HG03097 (cell line): ENCODE data around the gene CUL2.
"Not testable (repeated sequence)": the region's sequence is repeated elsewhere in the genome, so short reads cannot be mapped to it uniquely, and the experiment has no call there.

Experiments
- ATAC-seq: cut with Tn5 transposase; IDR thresholded peaks from one replicate; pipeline ENCODE4 v1.9.1; 2021; ENCODE audit not compliant: unreplicated experiment, low FRiP score

Gene CUL2

DNA sequence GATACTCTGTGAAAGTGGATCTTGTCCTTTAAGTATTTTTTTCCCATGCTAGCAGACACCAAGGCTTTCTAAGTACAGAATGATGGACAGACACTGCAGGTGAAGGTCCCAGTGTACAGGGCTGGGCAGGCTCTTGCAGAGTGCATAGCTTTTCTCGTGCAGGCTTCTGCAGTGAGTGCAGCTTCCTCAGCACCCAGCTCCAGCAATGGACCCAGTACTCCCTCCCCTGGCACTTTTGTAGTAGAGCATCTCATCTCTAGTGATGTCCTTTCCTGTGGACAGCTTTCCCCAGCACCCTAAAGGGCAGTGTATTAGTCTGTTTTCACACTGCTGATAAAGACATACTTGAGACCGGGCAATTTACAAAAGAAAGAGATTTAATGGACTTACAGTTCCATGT is 104.3 kb downstream of the CUL2 start:
- no peak for ATAC-seq

DNA sequence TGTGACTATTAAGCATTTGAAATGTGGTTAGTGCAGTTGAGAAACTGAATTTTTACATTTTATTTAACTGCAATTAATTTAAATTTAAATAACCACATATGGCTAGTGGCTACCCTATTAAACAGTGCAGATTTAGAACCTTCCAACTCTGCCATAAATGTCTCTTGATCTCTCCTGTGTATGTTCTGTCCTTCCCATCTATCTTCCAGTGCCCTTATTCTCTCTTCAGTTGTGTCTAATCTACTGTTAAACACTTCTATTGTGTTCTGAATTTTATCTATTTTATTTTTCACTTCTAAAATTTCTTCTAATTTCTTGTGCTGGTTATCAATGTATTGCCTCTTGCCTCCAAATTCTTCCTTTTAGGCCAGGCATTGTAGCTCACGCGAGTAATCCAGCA is 105.0 kb downstream of the CUL2 start:
- no peak for ATAC-seq

DNA sequence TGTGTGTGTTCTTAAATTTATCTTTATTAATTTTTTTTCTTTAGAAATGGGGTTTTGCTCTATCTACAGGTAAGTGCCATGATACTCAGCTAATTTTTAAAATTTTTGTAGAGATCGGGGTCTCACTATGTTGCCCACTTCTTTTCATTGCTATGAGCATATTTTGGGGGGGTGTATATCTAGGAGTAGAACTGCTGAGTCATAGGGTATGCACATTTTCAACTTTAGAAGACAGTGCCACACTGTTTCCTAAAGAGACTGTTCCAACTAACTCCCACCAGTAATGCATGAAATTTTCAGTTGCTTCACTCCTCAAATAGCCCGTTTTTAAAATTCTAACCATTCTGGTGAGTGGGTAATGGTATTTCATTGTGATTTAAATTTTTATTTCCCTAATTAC is 108.3 kb downstream of the CUL2 start:
- no peak for ATAC-seq

DNA sequence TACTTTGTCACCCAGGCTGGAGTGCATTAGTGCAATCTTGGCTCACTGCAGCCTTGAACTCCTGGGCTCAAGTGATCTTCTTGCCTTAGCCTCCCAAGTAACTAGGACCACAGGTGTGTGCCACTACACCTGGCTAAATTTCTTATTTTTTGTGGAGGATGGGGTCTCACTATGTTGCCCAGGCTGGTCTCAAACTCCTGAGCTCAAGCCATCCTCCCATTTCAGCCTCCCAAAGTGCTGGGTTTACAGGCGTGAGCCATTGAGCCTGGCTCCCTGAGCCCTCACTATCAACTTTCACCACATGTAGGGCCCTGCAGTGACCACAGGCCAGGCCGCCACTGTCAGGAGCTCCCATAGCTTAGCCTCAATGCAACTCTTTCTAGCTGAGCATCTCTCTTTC is 110.2 kb downstream of the CUL2 start:
- ATAC-seq, result no peak

DNA sequence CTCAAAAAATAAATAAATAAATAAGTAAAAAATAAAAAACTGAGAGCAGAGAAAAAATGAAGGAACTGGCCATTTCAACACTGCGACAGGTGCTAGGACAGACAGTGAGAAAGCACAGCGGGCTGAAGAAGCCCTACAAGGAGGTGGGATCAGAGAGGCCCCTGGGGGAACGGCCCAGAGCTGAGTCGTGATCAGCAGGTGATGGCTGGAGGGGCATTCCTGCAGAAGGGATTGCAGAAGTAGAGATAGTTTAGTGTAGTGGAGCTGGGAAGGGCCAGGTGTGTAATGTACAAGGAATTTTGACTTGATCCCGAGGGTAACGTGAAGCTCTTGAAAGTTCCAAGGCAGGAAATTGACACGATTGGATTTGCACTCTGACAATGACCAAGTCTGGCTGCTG is 112.1 kb downstream of the CUL2 start:
- ATAC-seq, result no peak

DNA sequence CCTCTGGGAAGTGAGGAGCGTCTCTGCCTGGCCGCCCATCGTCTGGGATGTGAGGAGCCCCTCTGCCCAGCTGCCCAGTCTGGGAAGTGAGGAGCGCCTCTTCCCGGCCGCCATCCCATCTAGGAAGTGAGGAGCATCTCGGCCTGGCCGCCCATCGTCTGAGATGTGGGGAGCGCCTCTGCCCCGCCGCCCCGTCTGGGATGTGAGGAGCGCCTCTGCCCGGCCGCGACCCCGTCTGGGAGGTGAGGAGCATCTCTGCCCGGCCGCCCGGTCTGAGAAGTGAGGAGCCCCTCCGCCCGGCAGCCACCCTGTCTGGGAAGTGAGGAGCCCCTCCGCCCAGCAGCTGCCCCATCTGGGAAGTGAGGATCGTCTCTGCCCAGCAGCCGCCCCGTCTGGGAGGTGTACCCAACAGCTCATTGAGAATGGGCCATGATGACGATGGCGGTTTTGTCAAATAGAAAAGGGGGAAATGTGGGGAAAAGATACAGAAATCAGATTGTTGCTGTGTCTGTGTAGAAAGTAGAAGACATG is 113.7 kb downstream of the CUL2 start:
- not testable (repeated sequence) for ATAC-seq

DNA sequence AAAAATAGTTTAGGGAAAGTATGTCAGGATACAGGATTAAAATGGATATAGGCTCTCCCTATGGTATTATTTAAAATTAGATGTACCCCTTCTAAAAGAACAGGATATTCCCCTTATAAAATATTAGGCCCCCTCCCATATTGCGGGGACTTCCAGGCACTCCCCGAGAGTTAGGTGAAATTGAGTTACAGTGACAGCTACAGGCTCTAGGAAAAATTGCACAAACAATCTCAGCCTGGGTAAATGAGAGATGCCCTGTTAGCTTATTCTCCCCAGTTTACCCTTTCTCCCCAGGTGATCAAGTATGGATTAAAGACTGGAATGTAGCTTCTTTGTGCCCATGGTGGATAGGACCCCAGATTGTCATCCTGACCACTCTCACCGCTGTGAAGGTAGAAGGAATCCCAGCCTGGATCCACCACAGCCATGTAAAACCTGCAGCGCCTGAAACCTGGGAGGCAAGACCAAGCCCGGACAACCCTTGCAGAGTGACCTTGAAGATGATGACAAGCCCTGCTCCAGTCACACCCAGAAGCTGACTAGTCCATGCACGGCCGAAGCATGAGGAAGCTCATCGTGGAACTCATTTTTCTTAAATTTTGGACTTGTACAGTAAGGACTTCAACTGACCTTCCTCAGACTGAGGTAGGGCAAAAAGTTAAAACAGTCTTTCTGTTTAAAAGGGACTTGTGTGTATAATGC is 115.6 kb downstream of the CUL2 start:
- not testable (repeated sequence) for ATAC-seq

DNA sequence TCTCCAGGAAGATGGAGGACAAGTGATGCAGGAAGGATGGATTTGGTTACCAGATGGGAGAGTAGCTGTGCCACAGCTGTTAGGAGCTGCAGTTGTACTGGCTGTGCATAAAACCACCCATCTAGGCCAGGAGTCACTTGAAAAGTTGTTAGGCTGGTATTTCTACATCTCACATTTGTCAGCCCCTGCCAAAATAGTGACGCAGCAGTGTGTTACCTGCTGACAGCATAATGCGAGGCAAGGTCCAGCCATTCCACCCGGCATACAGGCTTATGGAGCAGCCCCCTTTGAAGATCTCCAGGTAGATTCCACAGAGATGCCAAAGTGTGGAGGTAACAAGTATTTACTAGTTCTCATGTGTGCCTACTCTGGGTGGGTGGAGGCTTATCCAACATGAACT is 116.4 kb downstream of the CUL2 start:
- not testable (repeated sequence) for ATAC-seq

DNA sequence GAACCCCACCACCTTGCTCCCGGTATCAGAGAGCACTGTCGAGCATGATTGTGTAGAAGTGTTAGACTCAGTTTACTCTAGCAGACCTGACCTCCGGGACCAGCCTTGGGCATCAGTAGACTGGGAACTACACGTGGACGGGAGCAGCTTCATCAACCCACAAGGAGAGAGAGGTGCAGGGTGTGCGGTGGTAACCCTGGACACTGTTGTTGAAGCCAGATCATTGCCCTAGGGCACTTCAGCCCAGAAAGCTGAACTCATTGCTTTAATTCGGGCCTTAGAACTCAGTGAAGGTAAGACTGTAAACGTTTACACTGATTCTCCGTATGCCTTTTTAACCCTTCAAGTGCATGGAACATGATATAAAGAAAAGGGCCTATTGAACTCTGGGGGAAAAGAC is 117.0 kb downstream of the CUL2 start:
- ATAC-seq, result not testable (repeated sequence)

DNA sequence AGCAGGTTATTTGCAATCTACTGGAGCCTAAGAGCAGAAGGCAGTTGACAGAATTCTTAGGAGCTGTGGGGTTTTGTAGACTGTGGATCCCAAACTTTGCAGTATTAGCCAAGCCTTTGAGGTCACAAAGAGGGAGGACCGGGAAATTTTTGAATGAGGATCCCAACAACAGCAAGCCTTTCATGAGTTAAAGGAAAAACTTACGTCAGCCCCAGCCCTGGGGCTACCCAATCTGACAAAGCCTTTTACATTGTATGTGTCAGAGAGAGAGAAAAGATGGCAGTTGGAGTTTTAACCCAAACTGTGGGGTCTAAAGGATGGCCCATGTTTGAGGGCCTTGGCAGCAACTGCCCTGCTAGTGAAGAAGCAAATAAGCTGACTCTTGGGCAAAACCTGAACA is 117.5 kb downstream of the CUL2 start:
- ATAC-seq, result not testable (repeated sequence)

DNA sequence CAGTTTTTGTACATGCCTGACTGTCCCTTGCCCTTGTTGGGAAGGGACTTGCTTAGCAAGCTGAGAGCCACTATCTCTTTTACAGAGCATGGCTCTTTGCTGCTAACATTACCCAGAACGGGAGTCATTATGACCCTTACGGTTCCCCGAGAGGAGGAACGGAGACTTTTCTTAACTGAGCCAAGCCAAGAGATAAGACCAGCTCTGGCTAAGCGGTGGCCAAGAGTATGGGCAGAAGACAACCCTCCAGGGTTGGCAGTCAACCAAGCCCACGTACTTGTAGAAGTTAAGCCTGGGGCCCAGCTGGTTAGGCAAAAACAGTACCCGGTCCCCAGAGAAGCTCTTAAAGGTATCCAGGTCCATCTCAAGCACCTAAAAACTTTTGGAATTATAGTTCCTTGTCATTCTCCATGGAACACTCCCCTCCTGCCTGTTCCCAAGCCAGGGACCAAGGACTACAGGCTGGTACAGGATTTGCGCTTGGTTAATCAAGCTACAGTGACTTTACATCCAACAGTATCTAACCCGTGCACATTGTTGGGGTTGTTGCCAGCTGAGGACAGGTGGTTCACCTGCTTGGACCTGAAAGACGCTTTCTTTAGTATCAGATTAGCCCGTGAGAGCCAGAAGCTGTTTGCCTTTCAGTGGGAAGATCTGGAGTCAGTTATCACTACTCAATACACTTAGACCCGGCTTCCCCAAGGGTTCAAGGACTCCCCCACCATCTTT is 118.4 kb downstream of the CUL2 start:
- not testable (repeated sequence) for ATAC-seq

DNA sequence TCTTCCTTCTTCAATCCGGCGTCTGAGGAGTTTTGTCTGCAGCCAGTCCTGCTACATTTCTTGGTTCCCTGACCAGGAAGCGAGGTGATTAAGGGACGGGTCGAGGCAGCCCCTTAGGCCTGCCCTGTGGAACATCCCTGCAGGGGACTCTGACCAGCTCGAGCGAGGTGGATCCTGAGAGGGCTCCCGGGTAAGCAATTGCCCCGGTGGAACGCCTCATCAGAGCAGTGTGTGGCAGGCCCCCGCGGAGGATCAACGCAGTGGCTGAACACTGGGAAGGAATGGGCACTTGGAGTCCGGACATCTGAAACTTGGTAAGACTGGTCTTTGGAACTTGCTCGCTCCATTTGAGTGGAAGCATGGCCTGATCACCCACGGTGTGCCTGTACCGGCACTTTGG is 121.0 kb downstream of the CUL2 start:
- no peak for ATAC-seq

DNA sequence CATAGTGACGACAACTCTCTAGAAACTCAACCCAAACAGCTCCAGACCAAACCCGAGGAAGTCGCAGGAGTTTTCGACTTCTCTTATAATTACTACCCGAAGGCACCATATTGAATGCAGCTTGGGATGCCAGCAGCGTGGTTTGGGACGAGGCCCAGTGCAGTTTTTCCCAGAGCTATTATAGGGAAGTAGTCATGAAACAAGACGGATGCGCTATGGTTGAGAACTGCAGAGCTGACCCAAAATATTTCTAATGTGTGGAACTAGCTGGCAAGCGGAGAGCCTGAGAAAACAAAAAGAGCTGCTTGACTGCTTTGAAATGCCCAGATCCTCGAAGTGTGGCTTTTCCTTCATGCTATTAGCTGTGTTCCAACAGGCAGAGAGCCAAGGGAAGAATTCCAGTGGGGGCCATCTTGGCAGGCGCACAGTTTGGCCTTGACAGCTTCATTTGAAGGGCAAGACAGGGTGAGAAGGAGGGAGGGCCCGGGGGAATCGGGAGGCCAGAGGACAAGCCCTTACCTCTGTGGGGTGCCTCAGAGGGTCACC is 122.7 kb downstream of the CUL2 start:
- ATAC-seq, result no peak

DNA sequence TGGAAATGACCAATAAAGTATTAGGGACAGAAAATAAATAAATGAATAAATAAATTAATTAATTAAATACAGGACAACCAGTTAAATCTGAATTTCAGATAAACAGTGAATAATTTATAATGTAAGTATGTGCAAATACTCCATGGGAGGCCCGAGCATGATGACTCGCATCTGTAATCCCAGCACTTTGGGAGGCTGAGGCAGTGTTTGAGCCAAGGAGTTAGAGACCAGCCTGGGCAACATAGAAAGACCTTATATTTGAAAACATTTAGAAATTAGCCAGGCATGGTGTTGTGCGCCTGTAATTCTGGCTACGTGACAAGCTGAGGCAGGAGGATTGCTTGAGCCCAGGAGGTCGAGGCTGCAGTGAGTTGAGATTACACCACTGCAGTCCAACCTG is 123.7 kb downstream of the CUL2 start:
- no peak for ATAC-seq

DNA sequence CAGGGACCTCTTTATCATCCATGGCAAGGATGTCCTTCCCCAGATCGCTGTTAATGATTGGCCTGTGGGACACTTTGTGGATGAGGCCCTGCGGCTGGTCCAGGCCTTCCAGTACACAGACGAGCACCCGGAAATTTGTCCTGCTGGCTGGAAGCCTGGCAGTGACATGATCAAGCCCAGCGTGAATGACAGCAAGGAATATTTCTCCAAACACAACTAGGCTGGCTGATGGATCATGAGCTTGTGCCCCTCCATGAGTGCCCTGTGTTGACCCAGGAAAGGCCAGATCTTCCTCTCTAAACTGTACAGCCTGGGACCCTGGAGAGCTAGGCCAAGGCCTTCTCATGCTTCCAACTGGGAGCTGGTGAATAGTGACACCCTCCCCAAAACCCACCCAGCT is 124.1 kb downstream of the CUL2 start:
- no peak for ATAC-seq

DNA sequence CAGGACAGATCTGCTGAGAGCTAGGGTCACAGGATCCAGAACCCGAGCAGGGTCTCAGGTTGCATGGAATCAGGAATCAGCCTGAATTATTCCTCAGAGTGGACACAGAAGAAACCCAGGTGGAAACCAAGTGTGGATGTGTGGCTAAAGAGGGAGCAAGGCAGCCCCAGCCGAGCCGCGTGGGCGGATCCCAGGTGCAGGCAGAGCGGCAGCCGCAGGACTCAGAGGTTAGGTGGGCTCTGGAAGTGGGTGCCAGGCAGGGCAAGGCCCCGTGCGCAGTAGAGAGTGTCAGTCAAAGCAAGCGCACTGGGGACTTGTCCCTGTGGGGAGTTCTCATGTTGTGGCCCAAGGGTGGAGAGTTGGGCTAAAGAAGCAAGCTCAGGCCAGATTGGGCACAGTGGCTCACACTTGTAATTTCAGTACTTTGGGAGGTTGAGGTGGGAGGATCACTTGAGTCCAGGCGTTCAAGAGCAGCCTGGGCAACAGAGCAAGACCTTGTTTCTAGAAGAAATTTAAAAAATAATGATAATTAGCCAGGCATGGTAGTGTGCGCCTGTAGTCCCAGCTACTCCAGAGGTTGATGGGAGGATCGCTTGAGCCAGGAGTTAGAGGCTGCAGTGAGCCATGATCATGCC is 125.9 kb downstream of the CUL2 start:
- no peak for ATAC-seq

DNA sequence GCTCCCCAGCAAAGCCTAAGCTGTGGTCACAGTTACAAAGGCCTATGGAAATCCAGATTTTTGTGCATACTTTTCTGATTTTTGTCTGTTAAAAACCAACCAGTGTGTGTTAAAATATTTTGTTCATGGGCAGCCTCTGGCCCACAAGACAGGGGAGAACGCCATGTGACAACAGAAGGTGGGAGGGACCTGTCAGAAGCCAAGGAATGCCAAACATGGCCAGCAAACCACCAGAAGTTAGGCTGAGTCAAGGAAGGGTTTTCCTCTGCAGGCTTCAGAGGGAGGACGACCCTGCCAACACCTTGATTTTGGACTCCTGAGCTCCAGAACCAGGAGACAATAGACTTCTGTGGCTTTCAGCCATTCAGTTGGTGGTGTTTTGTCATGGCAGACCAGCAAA is 127.3 kb downstream of the CUL2 start:
- no peak for ATAC-seq

DNA sequence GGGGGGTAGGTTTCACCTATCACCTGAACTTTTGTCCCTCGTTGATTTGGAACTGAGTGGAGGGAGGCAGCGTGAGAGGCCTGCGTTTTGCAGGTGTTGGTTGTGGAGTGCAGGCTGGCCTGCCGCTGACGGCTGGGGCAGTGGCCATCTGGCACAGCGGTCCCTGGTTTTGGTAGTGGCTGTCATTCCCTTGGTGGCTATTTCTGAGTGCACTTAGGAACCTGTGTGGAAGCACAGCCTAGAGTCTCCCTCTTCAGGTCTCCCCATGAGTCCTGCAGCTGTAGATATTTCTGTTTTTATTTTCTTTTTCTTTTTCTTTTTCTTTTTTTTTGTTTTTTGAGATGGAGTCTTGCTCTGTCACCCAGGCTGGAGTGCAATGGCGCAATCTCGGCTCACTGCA is 129.2 kb downstream of the CUL2 start:
- ATAC-seq, result no peak

DNA sequence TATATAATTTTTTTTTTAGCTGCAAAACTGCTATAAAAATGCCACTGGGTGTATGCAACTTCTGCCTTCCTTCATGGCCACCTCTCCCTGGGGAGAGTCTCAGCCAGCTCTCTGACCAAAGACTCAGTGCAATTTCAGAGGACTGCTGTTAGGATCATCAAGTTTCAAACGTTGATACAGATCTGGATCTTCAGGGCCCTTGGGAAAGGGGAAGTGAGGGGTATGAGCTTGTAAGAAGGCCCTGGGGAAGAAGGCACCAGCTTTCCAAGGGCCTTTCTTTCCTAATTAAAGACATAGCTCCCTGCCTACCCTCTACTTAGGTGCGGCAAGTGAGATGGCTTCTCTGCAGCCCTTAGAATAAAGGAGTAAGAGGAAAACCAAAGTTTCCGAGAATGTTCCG is 130.4 kb downstream of the CUL2 start:
- ATAC-seq, result no peak

DNA sequence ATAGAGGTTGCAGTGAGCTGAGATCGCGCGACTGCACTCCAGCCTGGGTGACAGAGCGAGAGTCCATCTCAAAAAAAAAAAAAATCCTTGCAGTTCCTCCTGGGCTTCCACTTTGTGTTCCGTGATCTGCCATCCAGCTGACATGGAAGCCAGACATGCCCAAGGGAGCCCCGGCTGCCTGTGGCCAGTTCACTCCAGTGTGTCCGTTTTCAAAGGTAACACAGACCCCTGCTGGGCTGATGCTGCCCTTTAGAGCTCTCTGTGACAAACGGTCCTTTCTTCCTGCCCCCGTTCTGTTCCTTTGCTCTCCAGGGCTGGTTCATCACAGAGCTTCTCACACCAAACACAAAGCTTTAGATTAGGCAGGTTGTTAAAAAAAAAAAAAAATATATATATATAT is 130.8 kb downstream of the CUL2 start:
- ATAC-seq, result no peak
